VCaP (cell line): ENCODE measurements around the gene LEF1.

Source experiments
- H3K27ac ChIP-seq: fragments of 450-650 bp; 2 replicates; pipeline ENCODE4 v1.5.1; 2017
- TF ChIP-seq, protein P1 (sequence below): fragments of 450-650 bp; conservative IDR thresholded peaks from 2 replicates; pipeline ENCODE4 v1.5.1; 2017; ENCODE audit warnings: mild to moderate bottlenecking, moderate library complexity

The LEF1 gene

DNA sequence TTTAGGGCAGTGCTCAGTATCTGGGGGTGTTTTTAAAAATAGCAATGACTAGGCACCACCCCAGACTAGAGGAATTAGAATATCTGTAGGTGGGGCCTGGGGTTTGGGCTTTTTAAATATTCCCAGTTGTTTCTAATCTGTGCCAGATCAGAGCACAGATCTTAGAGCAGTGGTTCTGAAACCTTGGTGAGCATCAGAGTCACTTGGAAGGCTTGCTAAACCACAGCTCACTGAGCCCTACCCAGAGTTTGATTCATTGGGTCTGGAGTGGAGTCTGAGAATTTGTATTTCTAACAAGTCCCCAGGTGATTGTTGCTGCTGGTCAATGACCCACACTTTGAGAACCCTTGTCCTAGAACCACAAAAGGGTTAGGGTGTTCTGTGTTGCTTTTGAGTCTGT, 162.4 kb downstream of the LEF1 start:
- TF ChIP-seq, protein P1, sequence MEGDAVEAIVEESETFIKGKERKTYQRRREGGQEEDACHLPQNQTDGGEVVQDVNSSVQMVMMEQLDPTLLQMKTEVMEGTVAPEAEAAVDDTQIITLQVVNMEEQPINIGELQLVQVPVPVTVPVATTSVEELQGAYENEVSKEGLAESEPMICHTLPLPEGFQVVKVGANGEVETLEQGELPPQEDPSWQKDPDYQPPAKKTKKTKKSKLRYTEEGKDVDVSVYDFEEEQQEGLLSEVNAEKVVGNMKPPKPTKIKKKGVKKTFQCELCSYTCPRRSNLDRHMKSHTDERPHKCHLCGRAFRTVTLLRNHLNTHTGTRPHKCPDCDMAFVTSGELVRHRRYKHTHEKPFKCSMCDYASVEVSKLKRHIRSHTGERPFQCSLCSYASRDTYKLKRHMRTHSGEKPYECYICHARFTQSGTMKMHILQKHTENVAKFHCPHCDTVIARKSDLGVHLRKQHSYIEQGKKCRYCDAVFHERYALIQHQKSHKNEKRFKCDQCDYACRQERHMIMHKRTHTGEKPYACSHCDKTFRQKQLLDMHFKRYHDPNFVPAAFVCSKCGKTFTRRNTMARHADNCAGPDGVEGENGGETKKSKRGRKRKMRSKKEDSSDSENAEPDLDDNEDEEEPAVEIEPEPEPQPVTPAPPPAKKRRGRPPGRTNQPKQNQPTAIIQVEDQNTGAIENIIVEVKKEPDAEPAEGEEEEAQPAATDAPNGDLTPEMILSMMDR, result no peak
- no peak overlapping the region for H3K27ac ChIP-seq

DNA sequence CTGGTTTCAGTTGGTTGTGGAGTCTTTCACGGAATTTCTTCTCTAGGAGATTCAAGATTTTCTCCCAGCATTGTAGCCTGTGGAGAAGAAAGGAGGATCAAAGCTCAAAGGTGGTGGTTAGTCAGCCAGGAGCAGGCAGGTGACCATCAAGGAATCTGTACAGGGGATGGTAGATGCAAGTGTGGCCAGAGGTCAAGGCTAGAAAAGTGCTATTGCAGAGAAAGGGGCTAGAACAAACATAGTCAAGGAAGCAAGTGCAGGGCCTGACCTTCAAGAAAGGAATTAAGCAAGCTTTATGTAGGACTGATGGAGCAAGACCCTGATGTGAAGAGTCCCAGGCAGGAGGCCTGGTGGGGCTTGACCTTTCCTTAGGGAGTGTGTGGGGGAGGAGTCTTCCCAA, 162.9 kb downstream of the LEF1 start:
- TF ChIP-seq, protein P1, result no peak
- no peak overlapping the region for H3K27ac ChIP-seq

DNA sequence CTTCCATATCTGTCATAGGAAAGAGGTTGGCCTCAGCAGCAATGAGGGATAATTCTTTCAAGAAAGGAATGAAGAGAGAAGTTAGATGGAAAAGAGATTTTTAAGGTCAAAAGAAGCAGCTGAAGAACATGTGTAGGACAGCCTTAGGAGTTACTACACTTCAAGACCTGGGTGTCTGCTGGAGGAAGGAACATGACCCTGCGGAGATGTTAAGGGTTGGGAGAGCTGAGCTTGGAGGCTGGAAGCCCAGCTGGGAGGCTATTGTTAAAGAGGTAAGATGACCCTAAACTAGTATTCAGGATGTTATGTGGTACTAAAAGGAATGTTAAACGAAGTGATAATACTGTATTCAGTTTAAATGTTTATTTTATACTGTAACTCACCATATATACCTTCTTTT, 164.1 kb downstream of the LEF1 start:
- no peak overlapping the region for H3K27ac ChIP-seq
- TF ChIP-seq, protein P1, result no peak

DNA sequence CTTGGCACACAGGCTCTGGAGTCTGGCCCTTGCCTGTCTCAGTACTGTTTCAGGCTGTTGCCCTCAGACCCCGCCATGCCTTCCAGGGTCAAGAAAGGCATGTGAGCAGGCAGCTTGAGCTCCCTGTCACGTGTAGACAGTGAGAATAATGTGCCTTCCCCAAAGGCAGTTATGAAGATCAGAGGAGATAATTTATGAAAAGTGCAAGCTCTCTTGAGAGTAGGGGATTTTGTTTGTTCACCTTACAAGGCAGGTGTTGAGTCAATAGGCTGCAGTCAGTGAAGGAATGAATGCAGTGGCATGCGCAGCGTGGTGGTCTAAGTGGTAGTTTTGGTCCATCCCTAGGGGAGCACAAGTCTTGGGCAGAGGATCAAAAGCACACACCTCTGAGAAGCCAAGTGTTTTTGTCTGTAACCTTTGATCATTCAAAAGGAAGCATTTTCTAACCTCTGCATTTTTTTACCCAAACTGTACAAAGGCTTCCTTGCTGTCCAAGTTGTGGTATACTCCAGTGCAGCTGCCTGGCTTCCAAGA, 164.7 kb downstream of the LEF1 start:
- no peak overlapping the region for H3K27ac ChIP-seq
- TF ChIP-seq, protein P1, result no peak

DNA sequence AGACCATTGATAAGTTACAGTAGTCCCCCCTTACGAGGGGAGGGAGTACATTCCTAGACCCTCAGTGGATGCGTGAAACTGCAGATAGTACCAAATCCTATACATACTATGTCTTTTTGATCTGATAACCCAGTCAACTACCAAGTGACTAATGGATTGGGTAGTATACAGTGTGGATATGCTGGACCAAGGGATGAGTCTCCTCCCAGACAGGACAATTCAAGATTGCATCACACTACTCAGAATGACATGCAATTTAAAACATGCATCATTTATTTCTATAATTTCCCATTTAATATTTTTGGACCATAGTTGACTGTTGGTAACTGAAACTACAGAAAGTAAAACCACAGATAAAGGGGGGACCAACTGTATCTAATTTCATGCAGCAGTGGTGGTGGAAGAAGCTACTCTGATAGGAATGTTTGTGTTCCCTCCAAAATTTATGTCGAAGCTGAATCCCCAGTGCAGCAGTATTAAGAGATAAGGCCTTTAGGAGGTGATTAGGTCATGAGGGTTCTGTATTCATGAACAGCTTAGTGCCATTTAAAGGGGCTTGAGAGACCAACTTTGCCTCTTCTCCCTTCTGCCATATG, 167.1 kb downstream of the LEF1 start:
- TF ChIP-seq, protein P1, result no peak
- H3K27ac ChIP-seq, result no peak overlapping the region

DNA sequence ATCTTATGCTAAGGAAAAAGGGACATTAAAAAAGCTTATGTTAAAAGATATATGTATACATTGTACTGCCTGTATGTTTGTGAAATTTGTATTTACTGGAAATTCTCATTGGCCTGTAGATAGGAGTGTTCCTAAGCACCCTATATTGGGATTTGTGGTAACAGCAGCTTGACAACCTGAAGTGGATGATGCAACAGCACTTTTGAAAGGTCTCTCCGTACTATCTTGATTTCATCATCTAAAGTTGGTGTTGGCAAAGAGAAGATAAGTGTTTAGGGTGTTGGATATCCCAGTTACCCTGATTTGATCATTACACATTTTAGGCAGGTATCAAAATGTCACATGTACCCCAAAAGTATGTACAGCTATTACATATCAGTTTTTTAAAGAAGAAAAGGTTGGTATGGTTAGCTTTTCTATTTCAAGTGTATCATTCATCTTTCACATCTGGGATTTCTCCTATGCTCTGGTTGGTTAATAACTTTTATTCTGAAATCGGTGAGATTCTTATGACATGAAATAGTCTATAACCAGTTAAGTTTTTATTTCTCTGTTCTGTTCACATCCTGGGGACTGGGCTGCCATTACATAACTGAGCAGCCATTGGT, 168.7 kb downstream of the LEF1 start:
- H3K27ac ChIP-seq, result no peak overlapping the region
- TF ChIP-seq, protein P1, result no peak

DNA sequence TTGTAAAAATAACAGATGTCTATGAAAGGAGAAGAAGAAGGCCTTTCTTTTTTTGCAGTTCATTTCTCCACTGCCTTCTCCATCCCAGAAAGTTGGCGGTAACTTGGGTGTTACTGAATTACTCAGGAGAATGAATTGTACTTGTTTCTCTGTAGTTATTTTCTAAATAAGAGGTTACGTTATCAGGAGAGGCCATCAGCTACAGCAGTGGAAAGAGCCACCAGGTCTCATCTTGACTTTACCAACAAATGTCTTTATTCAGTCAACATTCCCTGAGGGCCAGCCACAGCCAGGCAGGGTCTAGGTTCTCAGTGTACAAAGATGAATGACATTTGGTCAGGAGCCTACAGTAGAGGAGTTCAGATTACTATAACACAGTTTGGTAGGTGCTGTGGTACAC, 170.9 kb downstream of the LEF1 start:
- TF ChIP-seq, protein P1, result no peak
- no peak overlapping the region for H3K27ac ChIP-seq
